Measurements from ENCODE around the gene MYT1. TPM values are rescaled to one million over a fixed set of nuclear protein-coding genes. Genes with fewer than 3 reads are reported as not detected.

MYT1 gene
- total and polyA plus RNA-seq, 2 of the 13 experiments (the other 11 are each of a cell fraction or from before 2014, with no cell fraction given): 0.58 to 2.5 TPM

DNA sequence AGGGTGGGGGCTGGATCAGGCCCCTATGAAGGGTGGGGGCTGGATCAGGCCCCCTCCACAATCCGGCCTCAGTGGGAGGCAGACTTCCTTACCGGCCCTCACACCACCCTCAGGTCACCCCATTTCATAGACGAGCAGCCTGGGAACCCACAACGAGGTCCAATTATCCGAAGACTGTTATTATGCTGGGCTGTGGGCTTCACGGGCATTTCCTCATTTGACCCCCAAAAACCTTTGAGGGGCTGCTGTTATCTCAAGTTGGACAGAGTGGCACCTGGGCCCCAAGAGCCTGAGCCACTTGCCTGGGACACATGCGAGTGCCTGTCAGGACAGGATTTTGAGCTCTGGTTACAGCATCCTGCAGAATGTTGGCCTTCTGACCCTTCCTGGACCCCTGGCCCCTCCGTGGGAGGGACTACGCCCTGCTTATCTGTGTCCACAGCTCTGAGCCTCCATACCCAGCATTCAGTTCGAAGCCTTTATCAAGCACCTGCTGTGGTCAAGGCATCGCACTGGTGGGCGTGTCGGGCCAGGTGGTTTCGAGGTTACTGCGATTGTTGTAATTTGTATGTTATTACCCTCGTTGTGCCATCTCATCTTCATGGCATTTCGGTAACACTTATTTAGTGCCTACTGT is 56.8 kb downstream of the MYT1 start (continued):
- TF ChIP-seq, protein P1, sequence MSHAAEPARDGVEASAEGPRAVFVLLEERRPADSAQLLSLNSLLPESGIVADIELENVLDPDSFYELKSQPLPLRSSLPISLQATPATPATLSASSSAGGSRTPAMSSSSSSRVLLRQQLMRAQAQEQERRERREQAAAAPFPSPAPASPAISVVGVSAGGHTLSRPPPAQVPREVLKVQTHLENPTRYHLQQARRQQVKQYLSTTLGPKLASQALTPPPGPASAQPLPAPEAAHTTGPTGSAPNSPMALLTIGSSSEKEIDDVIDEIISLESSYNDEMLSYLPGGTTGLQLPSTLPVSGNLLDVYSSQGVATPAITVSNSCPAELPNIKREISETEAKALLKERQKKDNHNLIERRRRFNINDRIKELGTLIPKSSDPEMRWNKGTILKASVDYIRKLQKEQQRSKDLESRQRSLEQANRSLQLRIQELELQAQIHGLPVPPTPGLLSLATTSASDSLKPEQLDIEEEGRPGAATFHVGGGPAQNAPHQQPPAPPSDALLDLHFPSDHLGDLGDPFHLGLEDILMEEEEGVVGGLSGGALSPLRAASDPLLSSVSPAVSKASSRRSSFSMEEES (CRISPR knock-in tag; IDR thresholded peaks at IDR 0.05): peak; percentile 41; the same call in 1 of the 2 replicates
- TF ChIP-seq ZNF234 (CRISPR knock-in tag; conservative IDR thresholded peaks at IDR 0.05) (no peak), ZNF570 (CRISPR knock-in tag; IDR thresholded peaks at IDR 0.05; ENCODE audit: borderline replicate concordance) (no peak), ZSCAN22 (CRISPR knock-in tag; IDR thresholded peaks at IDR 0.05) (no peak), POLR2AphosphoS5 (IDR thresholded peaks at IDR 0.05; ENCODE audit: low read depth, low read length) (no peak), ZNF274 (CRISPR knock-in tag; IDR thresholded peaks at IDR 0.05) (no peak), ZNF143 (CRISPR knock-in tag; IDR thresholded peaks at IDR 0.05) (peak; percentile 81), HNF4G (IDR thresholded peaks at IDR 0.05; ENCODE audit: borderline replicate concordance, low read depth, low read length) (peak; percentile 85), HNF4G (CRISPR knock-in tag; IDR thresholded peaks at IDR 0.05; ENCODE audit: borderline replicate concordance, low read depth) (peak; percentile 75; the same call in 1 of the 2 replicates), FOXC1 (CRISPR knock-in tag; IDR thresholded peaks at IDR 0.05; ENCODE audit: borderline replicate concordance) (no peak), TMF1 (CRISPR knock-in tag; IDR thresholded peaks at IDR 0.05; ENCODE audit: low read depth) (no peak), AGO2 (optimal IDR thresholded peaks at IDR 0.05; ENCODE audit: low read depth, low read length) (no peak), ZNF251 (CRISPR knock-in tag; IDR thresholded peaks at IDR 0.05) (no peak), GZF1 (CRISPR knock-in tag; IDR thresholded peaks at IDR 0.05) (no peak), ZNF83 (CRISPR knock-in tag; IDR thresholded peaks at IDR 0.05; ENCODE audit: borderline replicate concordance) (no peak), IKZF1 (IDR thresholded peaks at IDR 0.05) (no peak), KLF9 (CRISPR knock-in tag; IDR thresholded peaks at IDR 0.05; ENCODE audit: low read depth) (no peak), MAFG (CRISPR knock-in tag; IDR thresholded peaks at IDR 0.05) (no peak), ZNF788 (CRISPR knock-in tag; IDR thresholded peaks at IDR 0.05; ENCODE audit: borderline replicate concordance) (no peak; the same call in 1 of the 2 replicates), MTA3 (CRISPR knock-in tag; IDR thresholded peaks at IDR 0.05) (no peak)
- TF ChIP-seq, protein P2, sequence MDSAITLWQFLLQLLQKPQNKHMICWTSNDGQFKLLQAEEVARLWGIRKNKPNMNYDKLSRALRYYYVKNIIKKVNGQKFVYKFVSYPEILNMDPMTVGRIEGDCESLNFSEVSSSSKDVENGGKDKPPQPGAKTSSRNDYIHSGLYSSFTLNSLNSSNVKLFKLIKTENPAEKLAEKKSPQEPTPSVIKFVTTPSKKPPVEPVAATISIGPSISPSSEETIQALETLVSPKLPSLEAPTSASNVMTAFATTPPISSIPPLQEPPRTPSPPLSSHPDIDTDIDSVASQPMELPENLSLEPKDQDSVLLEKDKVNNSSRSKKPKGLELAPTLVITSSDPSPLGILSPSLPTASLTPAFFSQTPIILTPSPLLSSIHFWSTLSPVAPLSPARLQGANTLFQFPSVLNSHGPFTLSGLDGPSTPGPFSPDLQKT (CRISPR knock-in tag; IDR thresholded peaks at IDR 0.05; ENCODE audit: borderline replicate concordance): no peak
- TF ChIP-seq, protein P3, sequence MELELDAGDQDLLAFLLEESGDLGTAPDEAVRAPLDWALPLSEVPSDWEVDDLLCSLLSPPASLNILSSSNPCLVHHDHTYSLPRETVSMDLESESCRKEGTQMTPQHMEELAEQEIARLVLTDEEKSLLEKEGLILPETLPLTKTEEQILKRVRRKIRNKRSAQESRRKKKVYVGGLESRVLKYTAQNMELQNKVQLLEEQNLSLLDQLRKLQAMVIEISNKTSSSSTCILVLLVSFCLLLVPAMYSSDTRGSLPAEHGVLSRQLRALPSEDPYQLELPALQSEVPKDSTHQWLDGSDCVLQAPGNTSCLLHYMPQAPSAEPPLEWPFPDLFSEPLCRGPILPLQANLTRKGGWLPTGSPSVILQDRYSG (CRISPR knock-in tag; IDR thresholded peaks at IDR 0.05): no peak
- TF ChIP-seq, protein P4, sequence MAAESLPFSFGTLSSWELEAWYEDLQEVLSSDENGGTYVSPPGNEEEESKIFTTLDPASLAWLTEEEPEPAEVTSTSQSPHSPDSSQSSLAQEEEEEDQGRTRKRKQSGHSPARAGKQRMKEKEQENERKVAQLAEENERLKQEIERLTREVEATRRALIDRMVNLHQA (CRISPR knock-in tag; IDR thresholded peaks at IDR 0.05): no peak
- TF ChIP-seq, protein P5, sequence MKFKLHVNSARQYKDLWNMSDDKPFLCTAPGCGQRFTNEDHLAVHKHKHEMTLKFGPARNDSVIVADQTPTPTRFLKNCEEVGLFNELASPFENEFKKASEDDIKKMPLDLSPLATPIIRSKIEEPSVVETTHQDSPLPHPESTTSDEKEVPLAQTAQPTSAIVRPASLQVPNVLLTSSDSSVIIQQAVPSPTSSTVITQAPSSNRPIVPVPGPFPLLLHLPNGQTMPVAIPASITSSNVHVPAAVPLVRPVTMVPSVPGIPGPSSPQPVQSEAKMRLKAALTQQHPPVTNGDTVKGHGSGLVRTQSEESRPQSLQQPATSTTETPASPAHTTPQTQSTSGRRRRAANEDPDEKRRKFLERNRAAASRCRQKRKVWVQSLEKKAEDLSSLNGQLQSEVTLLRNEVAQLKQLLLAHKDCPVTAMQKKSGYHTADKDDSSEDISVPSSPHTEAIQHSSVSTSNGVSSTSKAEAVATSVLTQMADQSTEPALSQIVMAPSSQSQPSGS (CRISPR knock-in tag; IDR thresholded peaks at IDR 0.05): no peak
- TF ChIP-seq, protein P6, sequence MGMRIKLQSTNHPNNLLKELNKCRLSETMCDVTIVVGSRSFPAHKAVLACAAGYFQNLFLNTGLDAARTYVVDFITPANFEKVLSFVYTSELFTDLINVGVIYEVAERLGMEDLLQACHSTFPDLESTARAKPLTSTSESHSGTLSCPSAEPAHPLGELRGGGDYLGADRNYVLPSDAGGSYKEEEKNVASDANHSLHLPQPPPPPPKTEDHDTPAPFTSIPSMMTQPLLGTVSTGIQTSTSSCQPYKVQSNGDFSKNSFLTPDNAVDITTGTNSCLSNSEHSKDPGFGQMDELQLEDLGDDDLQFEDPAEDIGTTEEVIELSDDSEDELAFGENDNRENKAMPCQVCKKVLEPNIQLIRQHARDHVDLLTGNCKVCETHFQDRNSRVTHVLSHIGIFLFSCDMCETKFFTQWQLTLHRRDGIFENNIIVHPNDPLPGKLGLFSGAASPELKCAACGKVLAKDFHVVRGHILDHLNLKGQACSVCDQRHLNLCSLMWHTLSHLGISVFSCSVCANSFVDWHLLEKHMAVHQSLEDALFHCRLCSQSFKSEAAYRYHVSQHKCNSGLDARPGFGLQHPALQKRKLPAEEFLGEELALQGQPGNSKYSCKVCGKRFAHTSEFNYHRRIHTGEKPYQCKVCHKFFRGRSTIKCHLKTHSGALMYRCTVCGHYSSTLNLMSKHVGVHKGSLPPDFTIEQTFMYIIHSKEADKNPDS (CRISPR knock-in tag; IDR thresholded peaks at IDR 0.05): no peak

All from HepG2 (cell line).